GM18517 (cell line): Measurements from ENCODE around the gene ATP6AP2.
A peak's percentile ranks its signal among the peaks of the same experiment; 100 is the strongest.
"Not testable (repeated sequence)": the region's sequence is repeated elsewhere in the genome, so short reads cannot be mapped to it uniquely, and the experiment has no call there.

ENCODE experiments used
- ATAC-seq: cut with Tn5 transposase; IDR thresholded peaks from one replicate; pipeline ENCODE4 v1.9.1; 2021; ENCODE audit warnings: mild to moderate bottlenecking, moderate library complexity; ENCODE audit not compliant: unreplicated experiment

The ATP6AP2 gene

GRCh38 chrX:40580537-40581335, at the start of gene ATP6AP2:
Gene ATP6AP2, plus strand, starts transcription at chrX:40580970. Its CDS starts 96 bp downstream, at chrX:40581066.
- ATAC-seq = peak; percentile 96

- no peak for ATAC-seq
Observed at GRCh38 chrX:40531056-40531826, 49.5 kb upstream of the ATP6AP2 start.

GRCh38 chrX:40537310-40537709, 43.5 kb upstream of the ATP6AP2 start:
- ATAC-seq = no peak

- ATAC-seq = no peak
Observed at GRCh38 chrX:40538406-40538805, 42.4 kb upstream of the ATP6AP2 start.

- no peak for ATAC-seq
Observed at GRCh38 chrX:40539214-40540142, 41.3 kb upstream of the ATP6AP2 start.

- ATAC-seq = no peak
Observed at GRCh38 chrX:40542208-40542607, 38.6 kb upstream of the ATP6AP2 start.

GRCh38 chrX:40542972-40543371, 37.8 kb upstream of the ATP6AP2 start:
- ATAC-seq = no peak

GRCh38 chrX:40543661-40544328, 37.0 kb upstream of the ATP6AP2 start:
- ATAC-seq = no peak

- no peak for ATAC-seq
Observed at GRCh38 chrX:40544343-40545266, 36.2 kb upstream of the ATP6AP2 start.

- ATAC-seq = no peak
Observed at GRCh38 chrX:40546870-40547269, 33.9 kb upstream of the ATP6AP2 start.

- no peak for ATAC-seq
Observed at GRCh38 chrX:40550066-40550465, 30.7 kb upstream of the ATP6AP2 start.

GRCh38 chrX:40552768-40553167, 28.0 kb upstream of the ATP6AP2 start:
- no peak for ATAC-seq

- no peak for ATAC-seq
Observed at GRCh38 chrX:40558590-40558989, 22.2 kb upstream of the ATP6AP2 start.

- no peak for ATAC-seq
Observed at GRCh38 chrX:40563784-40564183, 17.0 kb upstream of the ATP6AP2 start.

GRCh38 chrX:40564447-40564846, 16.3 kb upstream of the ATP6AP2 start:
- no peak for ATAC-seq

- no peak for ATAC-seq
Observed at GRCh38 chrX:40570346-40571093, 10.2 kb upstream of the ATP6AP2 start.

- ATAC-seq = not testable (repeated sequence)
Observed at GRCh38 chrX:40571164-40571563, 9.6 kb upstream of the ATP6AP2 start.

- no peak for ATAC-seq
Observed at GRCh38 chrX:40571600-40571999, 9.2 kb upstream of the ATP6AP2 start.

- no peak for ATAC-seq
Observed at GRCh38 chrX:40573763-40574162, 7.0 kb upstream of the ATP6AP2 start.
